ENCODE data around the gene NEK4. TPM values are rescaled to one million over a fixed set of nuclear protein-coding genes. Genes with fewer than 3 reads are reported as not detected.

Gene NEK4
- polyA plus RNA-seq, 1 of the 3 experiments (the other 2 are of a cell fraction), result 8.8 TPM

- TF ChIP-seq USF2 (IDR thresholded peaks at IDR 0.05; ENCODE audit: borderline replicate concordance, low read depth, low read length) (no peak), MXI1 (IDR thresholded peaks at IDR 0.05; ENCODE audit: low read depth, low read length) (no peak), NRF1 (IDR thresholded peaks at IDR 0.05; ENCODE audit: low read depth, low read length) (no peak), EZH2phosphoT487 (IDR thresholded peaks at IDR 0.05; ENCODE audit: borderline replicate concordance, low read depth) (no peak), MEF2A (IDR thresholded peaks at IDR 0.05; ENCODE audit: borderline replicate concordance, low read depth) (no peak), FOXJ3 (CRISPR knock-in tag; IDR thresholded peaks at IDR 0.05) (no peak), JUND (IDR thresholded peaks at IDR 0.05) (no peak), TAF1 (IDR thresholded peaks at IDR 0.05; ENCODE audit: borderline replicate concordance, low read depth, low read length) (no peak), MAX (IDR thresholded peaks at IDR 0.05; ENCODE audit: low read depth) (no peak)
Measured at GRCh38 chr3:52739730-52740129, 31.0 kb downstream of the NEK4 start (continued).

- no peak overlapping the region for H2AFZ ChIP-seq (ENCODE audit: low read depth)
- H3K9me3 ChIP-seq, result peaks cover 3% of the 10 kb centered on the region; the same call in 1 of the 2 replicates
- H4K20me1 ChIP-seq (ENCODE audit: insufficient read depth), result no peaks in the 10 kb centered on the region
- no peaks in the 10 kb centered on the region for H3K27me3 ChIP-seq (ENCODE audit: insufficient read depth)
- no peak overlapping the region for H3K4me3 ChIP-seq (ENCODE audit: low read depth in 2 of 2, low read length in 1 of 2)
- 84% methylated on average over 10 of the region's 10 CpGs for WGBS (ENCODE audit: low lambda C conversion rate)
- no peak overlapping the region for H3K4me2 ChIP-seq
- no peak for DNase-seq
- H3K4me1 ChIP-seq (ENCODE audit: control insufficient read depth in 1 of 2, insufficient read depth in 2 of 2, low read depth in 1 of 2, low read length in 1 of 2), result no peaks in the 10 kb centered on the region
- CTCF ChIA-PET, result no interaction called here
- no peaks in the 10 kb centered on the region for H3K79me2 ChIP-seq (ENCODE audit: insufficient read depth)
- TF ChIP-seq EZH2phosphoT487 (IDR thresholded peaks at IDR 0.05; ENCODE audit: borderline replicate concordance, low read depth) (no peak), TAF1 (IDR thresholded peaks at IDR 0.05; ENCODE audit: borderline replicate concordance, low read depth, low read length) (no peak), SIN3A (IDR thresholded peaks at IDR 0.05; ENCODE audit: borderline replicate concordance, low read depth, low read length) (no peak), SMC3 (IDR thresholded peaks at IDR 0.05; ENCODE audit: low read depth, low read length) (no peak), MXI1 (IDR thresholded peaks at IDR 0.05; ENCODE audit: low read depth, low read length) (no peak), RXRA (IDR thresholded peaks at IDR 0.05; ENCODE audit: borderline replicate concordance, low read depth) (no peak), NFIC (IDR thresholded peaks at IDR 0.05; ENCODE audit: borderline replicate concordance) (no peak), RCOR1 (IDR thresholded peaks at IDR 0.05; ENCODE audit: low read length) (no peak), EP300 (IDR thresholded peaks at IDR 0.05; ENCODE audit: borderline replicate concordance in 1 of 2, low read depth in 1 of 2, low read length in 1 of 2) (no peak), NRF1 (IDR thresholded peaks at IDR 0.05; ENCODE audit: low read depth, low read length) (no peak), FOSL2 (IDR thresholded peaks at IDR 0.05; ENCODE audit: borderline replicate concordance, low read depth) (no peak), JUND (IDR thresholded peaks at IDR 0.05) (no peak), RFX5 (IDR thresholded peaks at IDR 0.05; ENCODE audit: low read length) (no peak)
- no peak overlapping the region for H3K9ac ChIP-seq
- H3K27ac ChIP-seq (ENCODE audit: low read depth in 2 of 2, low read length in 1 of 2), result no peak overlapping the region
- H3K36me3 ChIP-seq (replicated peaks in 1 of 2; ENCODE audit: control insufficient read depth in 1 of 2, insufficient read depth in 2 of 2, low read length in 1 of 2), result peaks cover 35 to 83% of the 10 kb centered on the region in 2 experiments
- H3F3A ChIP-seq (replicated peaks; ENCODE audit: insufficient read depth), result peaks cover 11% of the 10 kb centered on the region
- POLR2A ChIA-PET, result no interaction called here
- no peaks in the 10 kb centered on the region for H3K9me2 ChIP-seq
Measured at GRCh38 chr3:52733256-52733891, 37.4 kb downstream of the NEK4 start.
